ENCODE results near the gene ST3GAL5. TPM values are rescaled to one million over a fixed set of nuclear protein-coding genes. Genes with fewer than 3 reads are reported as not detected.
"Not testable (repeated sequence)": the region's sequence is repeated elsewhere in the genome, so short reads cannot be mapped to it uniquely, and the experiment has no call there.

The ST3GAL5 gene
- total RNA-seq, 1 experiment from 2014 or later = 3.8 TPM

- Histone ChIP-seq H3K9me2 (replicated peaks; ENCODE audit: insufficient read depth, low read length) (no peaks in the 10 kb centered on the region), H3K27ac (ENCODE audit: low read length) (no peak overlapping the region), H3K27me3 (ENCODE audit: low read length) (peaks cover 2% of the 10 kb centered on the region; the same call in 1 of the 2 replicates), H3K36me3 (ENCODE audit: insufficient read depth, low read length) (no peaks in the 10 kb centered on the region), H3K79me2 (ENCODE audit: low read length) (no peaks in the 10 kb centered on the region), H4K20me1 (ENCODE audit: insufficient read depth, low read depth, low read length) (no peaks in the 10 kb centered on the region), H3K9ac (ENCODE audit: low read length) (no peak overlapping the region), H3K4me2 (ENCODE audit: low read depth, low read length, poor library complexity, severe bottlenecking) (no peak overlapping the region), H3K4me1 (ENCODE audit: low read length) (peaks cover 25% of the 10 kb centered on the region), H3K4me3 (ENCODE audit: low read length) (no peak overlapping the region), H2AFZ (ENCODE audit: low read length) (no peak overlapping the region), H3K9me3 (ENCODE audit: low read length) (peaks cover 7% of the 10 kb centered on the region)
- DNase-seq = no peak
These were observed 2.6 kb downstream of the ST3GAL5 start for GRCh38 chr2:85886141-85886540.

- not testable (repeated sequence) for H3K9ac ChIP-seq (ENCODE audit: low read length); H3K27ac ChIP-seq (ENCODE audit: low read length); H3K79me2 ChIP-seq (ENCODE audit: low read length); H3K4me2 ChIP-seq (ENCODE audit: low read depth, low read length, poor library complexity, severe bottlenecking); H3K9me2 ChIP-seq (replicated peaks; ENCODE audit: insufficient read depth, low read length); H3K9me3 ChIP-seq (ENCODE audit: low read length); H3K27me3 ChIP-seq (ENCODE audit: low read length); H3K4me1 ChIP-seq (ENCODE audit: low read length); H2AFZ ChIP-seq (ENCODE audit: low read length); H3K36me3 ChIP-seq (ENCODE audit: insufficient read depth, low read length); H4K20me1 ChIP-seq (ENCODE audit: insufficient read depth, low read depth, low read length); H3K4me3 ChIP-seq (ENCODE audit: low read length)
- peak; percentile 69 for DNase-seq
These were observed 7.0 kb downstream of the ST3GAL5 start for GRCh38 chr2:85881781-85882180.

DNA sequence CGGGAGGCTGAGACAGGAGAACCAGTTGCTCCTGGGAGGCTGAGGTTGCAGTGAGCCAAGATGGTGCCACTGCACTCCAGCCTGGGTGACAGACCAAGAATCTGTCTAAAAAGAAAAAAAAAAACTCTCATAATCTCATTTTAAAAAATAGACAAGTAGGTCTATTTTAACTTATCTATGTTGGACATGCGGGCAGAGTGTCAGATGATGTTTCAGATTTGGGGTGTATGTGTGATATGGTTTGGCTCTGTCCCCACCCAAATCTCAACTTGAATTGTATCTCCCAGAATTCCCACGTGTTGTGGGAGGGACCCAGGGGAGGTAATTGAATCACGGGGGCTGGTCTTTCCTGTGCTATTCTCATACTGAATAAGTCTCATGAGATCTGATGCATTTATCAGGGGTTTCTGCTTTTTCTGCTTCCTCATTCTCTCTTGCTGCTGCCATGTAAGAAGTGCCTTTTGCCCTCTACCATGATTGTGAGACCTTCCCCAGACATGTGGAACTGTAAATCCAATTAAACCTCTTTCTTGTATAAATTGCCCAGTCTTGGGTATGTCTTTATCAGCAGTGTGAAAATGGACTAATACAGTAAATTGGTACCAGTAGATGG, 8.0 kb downstream of the ST3GAL5 start:
- peak overlapping the region; percentile 72 for H3K27ac ChIP-seq (ENCODE audit: low read length)
- not testable (repeated sequence) for H2AFZ ChIP-seq (ENCODE audit: low read length); H3K9me3 ChIP-seq (ENCODE audit: low read length); H3K4me3 ChIP-seq (ENCODE audit: low read length); H3K9ac ChIP-seq (ENCODE audit: low read length); H4K20me1 ChIP-seq (ENCODE audit: insufficient read depth, low read depth, low read length); H3K36me3 ChIP-seq (ENCODE audit: insufficient read depth, low read length); H3K9me2 ChIP-seq (replicated peaks; ENCODE audit: insufficient read depth, low read length); H3K79me2 ChIP-seq (ENCODE audit: low read length); H3K27me3 ChIP-seq (ENCODE audit: low read length); H3K4me2 ChIP-seq (ENCODE audit: low read depth, low read length, poor library complexity, severe bottlenecking); H3K4me1 ChIP-seq (ENCODE audit: low read length); DNase-seq

DNA sequence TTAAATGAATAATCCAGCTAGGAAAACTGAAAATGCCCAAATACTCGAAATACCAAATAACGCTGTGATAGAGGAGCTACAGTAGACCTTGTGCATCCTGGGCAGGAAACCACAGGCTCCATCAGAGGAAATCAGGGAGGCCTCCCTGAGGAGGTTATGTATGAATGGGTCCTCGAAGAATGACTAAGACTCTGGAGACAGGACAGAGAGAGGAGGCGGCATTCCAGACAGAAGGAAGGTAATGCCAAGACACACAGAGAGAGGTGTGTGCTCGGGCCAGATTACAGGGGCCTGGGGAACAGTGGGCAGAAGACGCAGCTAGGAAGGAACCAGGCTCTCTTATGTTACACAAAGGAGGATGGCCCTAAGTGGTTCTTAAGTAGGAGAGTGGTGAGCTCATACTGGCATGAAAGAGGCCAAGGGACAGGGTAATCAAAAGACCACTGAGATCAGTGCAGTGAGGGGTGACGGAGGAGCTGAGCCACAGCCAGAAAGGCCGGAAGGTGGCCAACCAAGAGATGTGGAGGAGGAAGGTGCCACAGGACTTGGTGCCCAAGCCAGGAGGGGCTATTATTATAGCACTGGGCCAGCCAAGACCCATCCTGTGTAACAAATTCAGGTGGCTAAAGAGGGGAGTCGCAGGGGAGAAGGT, 9.9 kb downstream of the ST3GAL5 start:
- peaks cover 6% of the 10 kb centered on the region for H3K4me1 ChIP-seq (ENCODE audit: low read length)
- H3K9ac ChIP-seq (ENCODE audit: low read length) = no peak overlapping the region
- DNase-seq = no peak
- no peak overlapping the region for H3K27ac ChIP-seq (ENCODE audit: low read length)
- no peaks in the 10 kb centered on the region for H3K36me3 ChIP-seq (ENCODE audit: insufficient read depth, low read length)
- H3K27me3 ChIP-seq (ENCODE audit: low read length) = peaks cover 4% of the 10 kb centered on the region; the same call in 1 of the 2 replicates
- H3K79me2 ChIP-seq (ENCODE audit: low read length) = no peaks in the 10 kb centered on the region
- no peak overlapping the region for H3K4me3 ChIP-seq (ENCODE audit: low read length)
- H3K9me3 ChIP-seq (ENCODE audit: low read length) = peaks cover 8% of the 10 kb centered on the region
- H3K4me2 ChIP-seq (ENCODE audit: low read depth, low read length, poor library complexity, severe bottlenecking) = no peak overlapping the region
- H2AFZ ChIP-seq (ENCODE audit: low read length) = no peak overlapping the region
- H4K20me1 ChIP-seq (ENCODE audit: insufficient read depth, low read depth, low read length) = no peaks in the 10 kb centered on the region
- no peaks in the 10 kb centered on the region for H3K9me2 ChIP-seq (replicated peaks; ENCODE audit: insufficient read depth, low read length)

- Histone ChIP-seq H3K27ac (ENCODE audit: low read length) (no peak overlapping the region), H3K79me2 (ENCODE audit: low read length) (no peaks in the 10 kb centered on the region), H3K4me2 (ENCODE audit: low read depth, low read length, poor library complexity, severe bottlenecking) (no peak overlapping the region), H3K9ac (ENCODE audit: low read length) (no peak overlapping the region), H3K4me3 (ENCODE audit: low read length) (no peak overlapping the region), H3K36me3 (ENCODE audit: insufficient read depth, low read length) (no peaks in the 10 kb centered on the region), H2AFZ (ENCODE audit: low read length) (no peak overlapping the region), H3K9me3 (ENCODE audit: low read length) (no peaks in the 10 kb centered on the region), H4K20me1 (ENCODE audit: insufficient read depth, low read depth, low read length) (no peaks in the 10 kb centered on the region), H3K4me1 (ENCODE audit: low read length) (no peaks in the 10 kb centered on the region), H3K9me2 (replicated peaks; ENCODE audit: insufficient read depth, low read length) (no peaks in the 10 kb centered on the region), H3K27me3 (ENCODE audit: low read length) (peaks cover 4% of the 10 kb centered on the region; the same call in 1 of the 2 replicates)
- DNase-seq = no peak
These were observed 13.3 kb downstream of the ST3GAL5 start for GRCh38 chr2:85875350-85876050.

DNA sequence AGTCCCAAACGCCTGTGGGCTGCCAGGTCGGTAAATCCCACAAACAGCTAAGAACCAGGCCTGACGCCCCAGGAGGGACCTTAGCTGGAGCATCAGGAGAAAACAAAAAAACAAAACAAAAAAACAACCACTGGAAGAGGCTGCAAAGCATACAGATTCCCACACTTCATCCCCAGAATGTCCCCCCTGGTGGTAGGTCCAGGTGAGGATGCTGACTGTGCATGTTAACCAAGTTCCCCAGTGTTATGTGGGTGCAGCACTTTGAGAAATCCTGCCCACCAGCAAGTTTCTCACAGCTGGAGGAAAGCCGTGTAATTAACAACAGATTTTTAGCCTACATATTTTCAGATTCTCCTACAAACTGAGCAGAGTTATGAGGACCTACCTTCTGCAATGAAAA, 15.1 kb downstream of the ST3GAL5 start:
- no peaks in the 10 kb centered on the region for H3K9me2 ChIP-seq (replicated peaks; ENCODE audit: insufficient read depth, low read length)
- H3K9me3 ChIP-seq (ENCODE audit: low read length) = no peaks in the 10 kb centered on the region
- no peaks in the 10 kb centered on the region for H3K36me3 ChIP-seq (ENCODE audit: insufficient read depth, low read length)
- no peak overlapping the region for H3K27ac ChIP-seq (ENCODE audit: low read length)
- no peak overlapping the region for H3K4me2 ChIP-seq (ENCODE audit: low read depth, low read length, poor library complexity, severe bottlenecking)
- H3K4me1 ChIP-seq (ENCODE audit: low read length) = no peaks in the 10 kb centered on the region
- no peak overlapping the region for H2AFZ ChIP-seq (ENCODE audit: low read length)
- no peaks in the 10 kb centered on the region for H4K20me1 ChIP-seq (ENCODE audit: insufficient read depth, low read depth, low read length)
- no peaks in the 10 kb centered on the region for H3K79me2 ChIP-seq (ENCODE audit: low read length)
- H3K27me3 ChIP-seq (ENCODE audit: low read length) = no peaks in the 10 kb centered on the region
- no peak overlapping the region for H3K4me3 ChIP-seq (ENCODE audit: low read length)
- H3K9ac ChIP-seq (ENCODE audit: low read length) = no peak overlapping the region
- DNase-seq = peak; percentile 62

DNA sequence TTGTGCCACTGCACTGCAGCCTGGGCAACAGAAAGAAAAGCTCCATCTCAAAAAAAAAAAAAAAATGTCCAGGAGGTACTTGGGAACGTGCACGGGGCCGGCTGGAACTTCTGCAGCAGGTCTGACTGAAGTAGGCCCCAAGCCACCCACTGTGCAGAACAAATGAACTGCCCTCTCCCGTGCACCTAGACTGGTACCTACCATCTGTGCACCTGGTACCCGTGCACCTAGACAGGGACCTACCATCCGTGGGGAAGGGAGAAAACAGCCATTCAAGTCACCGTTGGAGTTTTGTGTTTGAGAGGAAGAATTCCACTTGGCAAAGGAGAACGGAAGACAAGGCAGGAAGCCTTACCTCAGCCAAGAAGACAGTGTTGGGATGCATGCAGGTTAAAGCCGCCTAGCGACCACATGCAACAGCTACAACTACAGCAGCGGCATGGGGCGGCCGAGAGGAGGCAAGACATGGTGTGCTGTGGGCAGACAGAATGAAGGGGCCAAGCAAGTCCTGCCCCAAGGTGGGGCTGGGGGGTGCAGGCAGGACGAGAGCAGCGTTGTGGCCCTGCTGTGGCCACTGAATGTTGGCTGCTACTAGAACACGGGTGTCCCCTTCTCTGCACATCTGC, 16.1 kb downstream of the ST3GAL5 start:
- Histone ChIP-seq H3K27me3 (ENCODE audit: low read length) (no peaks in the 10 kb centered on the region), H4K20me1 (ENCODE audit: insufficient read depth, low read depth, low read length) (no peaks in the 10 kb centered on the region), H3K9me3 (ENCODE audit: low read length) (no peaks in the 10 kb centered on the region), H3K27ac (ENCODE audit: low read length) (no peak overlapping the region), H3K4me3 (ENCODE audit: low read length) (no peak overlapping the region), H3K9ac (ENCODE audit: low read length) (no peak overlapping the region), H3K9me2 (replicated peaks; ENCODE audit: insufficient read depth, low read length) (no peaks in the 10 kb centered on the region), H3K4me2 (ENCODE audit: low read depth, low read length, poor library complexity, severe bottlenecking) (no peak overlapping the region), H2AFZ (ENCODE audit: low read length) (no peak overlapping the region), H3K79me2 (ENCODE audit: low read length) (no peaks in the 10 kb centered on the region), H3K36me3 (ENCODE audit: insufficient read depth, low read length) (no peaks in the 10 kb centered on the region), H3K4me1 (ENCODE audit: low read length) (no peaks in the 10 kb centered on the region)
- no peak for DNase-seq

DNA sequence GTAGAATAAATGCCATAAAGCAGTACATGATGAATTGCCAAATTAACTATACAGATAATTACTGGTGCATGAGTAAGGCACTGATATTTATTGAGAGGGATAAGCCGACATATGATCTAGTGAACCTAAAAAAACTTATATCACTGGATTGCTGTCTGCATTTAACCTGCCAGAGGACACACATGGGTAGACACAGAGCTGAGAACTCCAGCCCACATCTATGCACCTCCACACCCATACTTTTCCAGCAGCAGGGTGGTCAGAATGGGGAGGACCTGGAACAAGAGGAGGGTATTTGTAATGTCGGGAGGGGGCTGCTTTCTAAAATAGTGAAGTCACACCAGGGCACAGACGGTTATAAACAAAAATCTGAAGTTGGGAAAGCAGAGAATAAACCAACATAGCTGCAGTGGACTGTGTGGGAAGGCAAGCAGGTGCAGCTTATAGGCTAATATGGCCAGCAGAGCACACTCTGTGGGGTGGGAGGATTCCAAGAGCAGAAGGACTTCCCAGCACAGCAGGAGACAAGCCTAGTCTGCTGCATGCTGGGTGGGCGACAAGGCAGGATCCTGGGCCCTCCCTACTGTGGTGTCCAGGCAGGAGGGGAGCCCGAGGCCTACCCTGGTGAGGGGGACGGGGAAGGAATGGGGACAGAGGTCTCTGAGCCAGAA, 17.2 kb downstream of the ST3GAL5 start:
- Histone ChIP-seq H3K79me2 (ENCODE audit: low read length) (no peaks in the 10 kb centered on the region), H3K27ac (ENCODE audit: low read length) (no peak overlapping the region), H3K4me1 (ENCODE audit: low read length) (no peaks in the 10 kb centered on the region), H2AFZ (ENCODE audit: low read length) (no peak overlapping the region), H3K9me3 (ENCODE audit: low read length) (no peaks in the 10 kb centered on the region), H3K27me3 (ENCODE audit: low read length) (no peaks in the 10 kb centered on the region), H3K4me2 (ENCODE audit: low read depth, low read length, poor library complexity, severe bottlenecking) (no peak overlapping the region), H3K4me3 (ENCODE audit: low read length) (no peak overlapping the region), H3K36me3 (ENCODE audit: insufficient read depth, low read length) (no peaks in the 10 kb centered on the region), H3K9ac (ENCODE audit: low read length) (no peak overlapping the region), H4K20me1 (ENCODE audit: insufficient read depth, low read depth, low read length) (no peaks in the 10 kb centered on the region), H3K9me2 (replicated peaks; ENCODE audit: insufficient read depth, low read length) (no peaks in the 10 kb centered on the region)
- no peak for DNase-seq

Measured in Karpas-422 (cell line).